Neural cell (in vitro differentiated cells): ENCODE measurements around the gene SHISA2. TPM values are rescaled to one million over a fixed set of nuclear protein-coding genes. Genes with fewer than 3 reads are reported as not detected.
"Not testable (repeated sequence)": the region's sequence is repeated elsewhere in the genome, so short reads cannot be mapped to it uniquely, and the experiment has no call there.

Source experiments
- H2AFZ ChIP-seq: fragments of 200-600, 300-800 bp; sonication (generic), shearing (Covaris generic); 2 replicates; pipeline ENCODE4 v1.6.0; 2014; ENCODE audit warnings: low read depth, mild to moderate bottlenecking, antibody characterized with exemption, low read length, moderate library complexity
- H3F3A ChIP-seq: fragments of 200-600 bp; shearing (Covaris generic); 2 replicates; pipeline ENCODE4 v1.6.1; 2016; ENCODE audit warnings: mild to moderate bottlenecking, moderate library complexity, mixed read lengths, antibody characterized with exemption, low read length; ENCODE audit not compliant: insufficient read depth, poor library complexity, severe bottlenecking
- H3K27ac ChIP-seq: fragments of 200-600, 300-800 bp; sonication (generic), shearing (Covaris generic); 2 replicates; pipeline ENCODE4 v1.5.1; 2014; ENCODE audit warnings: mild to moderate bottlenecking, low read length, moderate library complexity
- H3K27me3 ChIP-seq: fragments of 300-800, 200-600 bp; sonication (generic), shearing (Covaris generic); 2 replicates; pipeline ENCODE4 v1.6.0; 2014; ENCODE audit warnings: mild to moderate bottlenecking, low read depth, low read length, moderate library complexity; ENCODE audit not compliant: insufficient read depth
- H3K36me3 ChIP-seq: fragments of 300-800, 200-600 bp; sonication (generic), shearing (Covaris generic); 2 replicates; pipeline ENCODE4 v1.5.1; 2014; ENCODE audit warnings: mild to moderate bottlenecking, antibody characterized with exemption, low read length, moderate library complexity; ENCODE audit not compliant: insufficient read depth
- H3K4me2 ChIP-seq: fragments of 300-800, 200-600 bp; sonication (generic), shearing (Covaris generic); 2 replicates; pipeline ENCODE4 v1.6.0; 2014; ENCODE audit warnings: mild to moderate bottlenecking, low read length
- H3K4me3 ChIP-seq: fragments of 300-800, 200-600 bp; sonication (generic), shearing (Covaris generic); 2 replicates; pipeline ENCODE4 v1.5.1; 2014; ENCODE audit warnings: mild to moderate bottlenecking, low read length, moderate library complexity
- H3K79me2 ChIP-seq: fragments of 200-600 bp; shearing (Covaris generic); replicated peaks from 2 replicates; pipeline ENCODE4 v1.6.0; 2014; ENCODE audit warnings: mild to moderate bottlenecking, low read length, moderate library complexity; ENCODE audit not compliant: insufficient read depth
- H3K9ac ChIP-seq: fragments of 300-800, 200-600 bp; sonication (generic), shearing (Covaris generic); 2 replicates; pipeline ENCODE4 v1.6.1; 2016; ENCODE audit warnings: mild to moderate bottlenecking, low read length, mixed read lengths
- H3K9me2 ChIP-seq: fragments of 200-600 bp; shearing (Covaris generic); 2 replicates; pipeline ENCODE4 v1.6.1; 2016; ENCODE audit warnings: mild to moderate bottlenecking, low read length, mixed read lengths; ENCODE audit not compliant: insufficient read depth
- H3K9me3 ChIP-seq: fragments of 200-600, 300-800 bp; sonication (generic), shearing (Covaris generic); 2 replicates; pipeline ENCODE4 v1.6.1; 2016; ENCODE audit warnings: mild to moderate bottlenecking, mixed run types, low read length, moderate library complexity, mixed read lengths
- H4K20me1 ChIP-seq: fragments of 200-600 bp; shearing (Covaris generic); 2 replicates; pipeline ENCODE4 v1.6.1; 2016; ENCODE audit warnings: mild to moderate bottlenecking, mixed run types; ENCODE audit not compliant: insufficient read depth
- CTCF ChIP-seq: fragments of 450-650 bp; IDR thresholded peaks from 2 replicates; pipeline ENCODE4 v1.5.1; 2014; ENCODE audit warnings: antibody characterized with exemption, mild to moderate bottlenecking, moderate library complexity; ENCODE audit not compliant: poor library complexity, severe bottlenecking
- EP300 ChIP-seq: fragments of 450-650 bp; conservative IDR thresholded peaks from 2 replicates; pipeline ENCODE4 v1.6.1; 2014; ENCODE audit warnings: antibody characterized with exemption, mild to moderate bottlenecking, moderate library complexity; ENCODE audit not compliant: poor library complexity, severe bottlenecking
- EZH2 ChIP-seq: fragments of 200-600, 300-800 bp; shearing (Covaris generic), sonication (generic); IDR thresholded peaks from 2 replicates; pipeline ENCODE4 v1.6.1; 2014; ENCODE audit warnings: antibody characterized with exemption, low read length, borderline replicate concordance, mild to moderate bottlenecking; ENCODE audit not compliant: insufficient read depth, poor library complexity, severe bottlenecking
- MXI1 ChIP-seq: fragments of 450-650 bp; conservative IDR thresholded peaks from 2 replicates; pipeline ENCODE4 v1.6.1; 2014; ENCODE audit warnings: antibody characterized with exemption, mild to moderate bottlenecking; ENCODE audit not compliant: poor library complexity, severe bottlenecking
- POLR2AphosphoS5 ChIP-seq: IDR thresholded peaks from 2 replicates; pipeline ENCODE4 v1.6.1; 2012
- RAD21 ChIP-seq: fragments of 450-650 bp; conservative IDR thresholded peaks from 2 replicates; pipeline ENCODE4 v1.6.1; 2014; ENCODE audit warnings: antibody characterized with exemption, mild to moderate bottlenecking, moderate library complexity
- SMC3 ChIP-seq: fragments of 450-650 bp; conservative IDR thresholded peaks from 2 replicates; pipeline ENCODE4 v1.6.1; 2014; ENCODE audit warnings: antibody characterized with exemption, mild to moderate bottlenecking, moderate library complexity; ENCODE audit not compliant: poor library complexity
- TAF1 ChIP-seq: IDR thresholded peaks from 2 replicates; pipeline ENCODE4 v1.6.1; 2012; ENCODE audit warnings: low read depth
- polyA plus RNA-seq: library from polyadenylated mRNA; depleted of rRNA; stranded (reverse); fragments of >200 nt; gene quantifications from 2 replicates; pipeline ENCODE4 v1.2.3, GENCODE V29; 2014
- TF ChIP-seq, protein P1 (sequence below): IDR thresholded peaks from 2 replicates; pipeline ENCODE4 v1.6.1; 2012; ENCODE audit warnings: borderline replicate concordance

Gene SHISA2
- polyA plus RNA-seq, 1 donor from 2014 or later: 2.3 TPM

GRCh38 chr13:26067601-26068000, 15.8 kb upstream of the SHISA2 start:
- Histone ChIP-seq H3F3A (no peaks in the 10 kb centered on the region), H4K20me1 (no peaks in the 10 kb centered on the region), H2AFZ (no peak overlapping the region), H3K4me2 (no peak overlapping the region), H3K36me3 (no peaks in the 10 kb centered on the region), H3K9me3 (no peaks in the 10 kb centered on the region), H3K79me2 (no peaks in the 10 kb centered on the region), H3K4me3 (no peak overlapping the region), H3K9ac (no peak overlapping the region), H3K27me3 (no peaks in the 10 kb centered on the region), H3K9me2 (no peaks in the 10 kb centered on the region), H3K27ac (no peak overlapping the region)
- TF ChIP-seq EZH2 (no peak), RAD21 (no peak), MXI1 (no peak), SMC3 (no peak), CTCF (no peak), EP300 (no peak), POLR2AphosphoS5 (no peak), TAF1 (no peak)
- TF ChIP-seq, protein P1, sequence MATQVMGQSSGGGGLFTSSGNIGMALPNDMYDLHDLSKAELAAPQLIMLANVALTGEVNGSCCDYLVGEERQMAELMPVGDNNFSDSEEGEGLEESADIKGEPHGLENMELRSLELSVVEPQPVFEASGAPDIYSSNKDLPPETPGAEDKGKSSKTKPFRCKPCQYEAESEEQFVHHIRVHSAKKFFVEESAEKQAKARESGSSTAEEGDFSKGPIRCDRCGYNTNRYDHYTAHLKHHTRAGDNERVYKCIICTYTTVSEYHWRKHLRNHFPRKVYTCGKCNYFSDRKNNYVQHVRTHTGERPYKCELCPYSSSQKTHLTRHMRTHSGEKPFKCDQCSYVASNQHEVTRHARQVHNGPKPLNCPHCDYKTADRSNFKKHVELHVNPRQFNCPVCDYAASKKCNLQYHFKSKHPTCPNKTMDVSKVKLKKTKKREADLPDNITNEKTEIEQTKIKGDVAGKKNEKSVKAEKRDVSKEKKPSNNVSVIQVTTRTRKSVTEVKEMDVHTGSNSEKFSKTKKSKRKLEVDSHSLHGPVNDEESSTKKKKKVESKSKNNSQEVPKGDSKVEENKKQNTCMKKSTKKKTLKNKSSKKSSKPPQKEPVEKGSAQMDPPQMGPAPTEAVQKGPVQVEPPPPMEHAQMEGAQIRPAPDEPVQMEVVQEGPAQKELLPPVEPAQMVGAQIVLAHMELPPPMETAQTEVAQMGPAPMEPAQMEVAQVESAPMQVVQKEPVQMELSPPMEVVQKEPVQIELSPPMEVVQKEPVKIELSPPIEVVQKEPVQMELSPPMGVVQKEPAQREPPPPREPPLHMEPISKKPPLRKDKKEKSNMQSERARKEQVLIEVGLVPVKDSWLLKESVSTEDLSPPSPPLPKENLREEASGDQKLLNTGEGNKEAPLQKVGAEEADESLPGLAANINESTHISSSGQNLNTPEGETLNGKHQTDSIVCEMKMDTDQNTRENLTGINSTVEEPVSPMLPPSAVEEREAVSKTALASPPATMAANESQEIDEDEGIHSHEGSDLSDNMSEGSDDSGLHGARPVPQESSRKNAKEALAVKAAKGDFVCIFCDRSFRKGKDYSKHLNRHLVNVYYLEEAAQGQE: no peak

DNA sequence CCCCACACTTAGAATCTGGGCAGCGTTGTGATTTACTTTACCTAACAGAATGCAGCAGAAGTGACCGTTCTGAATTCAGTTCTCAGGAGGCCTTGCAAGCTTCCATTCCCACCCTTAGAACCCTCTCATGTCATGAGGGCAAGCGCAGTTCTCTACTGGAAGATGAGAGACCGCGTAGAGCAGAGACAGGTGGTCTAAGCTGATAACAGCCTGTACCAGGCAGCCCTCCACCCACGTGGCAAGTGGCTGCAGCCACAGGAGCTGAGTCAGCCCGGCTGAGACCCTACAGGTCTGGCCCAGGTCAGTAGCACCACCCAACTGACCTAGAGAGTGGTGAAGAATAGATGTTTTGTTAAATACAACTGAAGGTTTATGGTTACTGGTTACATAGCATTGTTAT, 14.7 kb upstream of the SHISA2 start:
- not testable (repeated sequence) for H3F3A ChIP-seq, H3K9me3 ChIP-seq, H3K27ac ChIP-seq, H3K4me2 ChIP-seq, H3K4me3 ChIP-seq, H4K20me1 ChIP-seq, H3K9ac ChIP-seq, H3K27me3 ChIP-seq, H3K79me2 ChIP-seq, H3K9me2 ChIP-seq, H2AFZ ChIP-seq, H3K36me3 ChIP-seq

DNA sequence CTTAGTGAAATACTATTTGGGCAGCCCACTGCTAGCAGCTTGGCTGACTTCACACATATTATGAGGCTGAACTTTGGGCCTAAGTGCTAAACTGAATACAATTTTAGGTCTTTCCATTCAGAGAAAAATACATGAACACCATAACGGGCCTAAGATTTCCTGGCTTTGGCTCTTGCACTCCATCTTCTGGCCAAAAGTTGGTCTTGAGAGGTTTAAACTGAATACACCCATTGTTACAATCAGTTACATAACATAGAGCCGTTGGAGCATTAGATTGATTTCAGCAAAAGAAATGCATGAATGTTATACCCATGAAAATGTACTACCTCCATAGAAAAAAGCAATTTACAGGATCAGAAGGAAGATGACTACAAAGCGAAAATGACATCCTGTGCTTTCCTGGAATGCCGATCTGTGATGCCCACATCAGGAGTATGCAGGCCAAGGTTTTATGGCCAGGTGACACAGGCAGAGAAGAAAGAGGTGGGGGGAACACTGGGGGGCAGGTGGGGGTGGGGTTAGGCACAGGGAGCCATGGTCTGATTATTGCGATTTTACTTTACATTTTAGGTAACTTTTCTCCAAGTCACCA, 11.1 kb upstream of the SHISA2 start:
- Histone ChIP-seq H3K36me3 (no peaks in the 10 kb centered on the region), H3K27me3 (no peaks in the 10 kb centered on the region), H3K9ac (no peak overlapping the region), H3K27ac (no peak overlapping the region), H3F3A (no peaks in the 10 kb centered on the region), H3K4me3 (no peak overlapping the region), H3K9me2 (no peaks in the 10 kb centered on the region), H3K9me3 (no peaks in the 10 kb centered on the region), H3K79me2 (no peaks in the 10 kb centered on the region), H4K20me1 (no peaks in the 10 kb centered on the region), H3K4me2 (no peak overlapping the region), H2AFZ (no peak overlapping the region)
- TF ChIP-seq, protein P1: no peak
- TF ChIP-seq CTCF: peak; percentile 86
- no peak for TF ChIP-seq EP300
- peak; percentile 94 for TF ChIP-seq SMC3
- TF ChIP-seq EZH2: no peak
- peak; percentile 89 for TF ChIP-seq RAD21
- no peak for TF ChIP-seq POLR2AphosphoS5
- no peak for TF ChIP-seq TAF1
- TF ChIP-seq MXI1: no peak
